HEK293 (cell line): ENCODE results near the gene TANGO2.

ENCODE experiments used
- CTCF ChIP-seq: fragments of 450-650 bp; formaldehyde crosslinking; IDR thresholded peaks from 2 replicates; pipeline ENCODE4 v1.5.1; 2016; ENCODE audit warnings: missing biosample characterization, missing genetic modification characterization
- FEZF1 ChIP-seq: fragments of 450-650 bp; formaldehyde crosslinking; IDR thresholded peaks from 2 replicates; pipeline ENCODE4 v1.5.1; 2016; ENCODE audit warnings: missing biosample characterization, missing genetic modification characterization
- PBX3 ChIP-seq: sonication (generic); formaldehyde crosslinking; IDR thresholded peaks from 2 replicates; pipeline ENCODE4 v1.8.1; 2022; ENCODE audit warnings: mild to moderate bottlenecking, moderate library complexity, missing genetic modification reagents
- ZBTB26 ChIP-seq: fragments of 450-650 bp; formaldehyde crosslinking; optimal IDR thresholded peaks from 2 replicates; pipeline ENCODE3; 2016; ENCODE audit warnings: missing biosample characterization, mild to moderate bottlenecking, missing genetic modification characterization
- ZNF184 ChIP-seq: fragments of 450-650 bp; IDR thresholded peaks from 2 replicates; pipeline ENCODE4 v1.5.1; 2018; ENCODE audit warnings: missing biosample characterization, mild to moderate bottlenecking, missing genetic modification characterization
- ZNF398 ChIP-seq: fragments of 450-650 bp; formaldehyde crosslinking; IDR thresholded peaks from 2 replicates; pipeline ENCODE4 v1.5.1; 2017; ENCODE audit warnings: missing biosample characterization, missing genetic modification characterization
- ZNF404 ChIP-seq: fragments of 450-650 bp; formaldehyde crosslinking; IDR thresholded peaks from 2 replicates; pipeline ENCODE4 v1.5.1; 2017; ENCODE audit warnings: missing biosample characterization, missing genetic modification characterization
- ZNF416 ChIP-seq: fragments of 450-650 bp; formaldehyde crosslinking; IDR thresholded peaks from 2 replicates; pipeline ENCODE4 v1.5.1; 2016; ENCODE audit warnings: missing biosample characterization, missing genetic modification characterization
- ZNF560 ChIP-seq: fragments of 450-650 bp; formaldehyde crosslinking; IDR thresholded peaks from 2 replicates; pipeline ENCODE4 v1.5.1; 2017; ENCODE audit warnings: missing biosample characterization, missing genetic modification characterization, borderline replicate concordance
- ZNF626 ChIP-seq: fragments of 450-650 bp; sonication (Bioruptor Pico); formaldehyde crosslinking; IDR thresholded peaks from 2 replicates; pipeline ENCODE4 v1.5.1; 2018; ENCODE audit warnings: missing biosample characterization, missing genetic modification characterization, inconsistent platforms
- ZNF830 ChIP-seq: fragments of 450-650 bp; IDR thresholded peaks from 2 replicates; pipeline ENCODE4 v1.5.0; 2018; ENCODE audit warnings: missing biosample characterization, missing genetic modification characterization, low read depth, mild to moderate bottlenecking, moderate library complexity

- TF ChIP-seq CTCF (tag by site-specific recombination) (no peak), ZNF830 (tag by site-specific recombination) (no peak), ZNF404 (tag by site-specific recombination) (no peak), PBX3 (no peak), FEZF1 (tag by site-specific recombination) (no peak), ZNF560 (tag by site-specific recombination) (no peak), ZNF626 (tag by site-specific recombination) (no peak), ZNF398 (tag by site-specific recombination) (no peak), ZNF416 (no peak), ZBTB26 (tag by site-specific recombination) (no peak), ZNF184 (tag by site-specific recombination) (no peak)
Measured at GRCh38 chr22:20089226-20089976, 68.5 kb downstream of the TANGO2 start.
